Esophagus squamous epithelium (tissue), 4 donors: ENCODE results near the gene MYCBP.

Experiments used
- CTCF ChIP-seq, 6 experiments: fragments of 450-650 bp in 4 of 6; fragments of 200-600 bp in 2 of 6; sonication (generic) in 2 of 6; IDR thresholded peaks; one replicate each; pipeline ENCODE4 v1.5.1; 2016 to 2019; ENCODE audit warnings: antibody characterized with exemption in 6 of 6, mild to moderate bottlenecking in 4 of 6, moderate library complexity in 4 of 6
- POLR2A ChIP-seq, 4 donors: fragments of 450-650 bp; IDR thresholded peaks; one replicate each; pipeline ENCODE4 v1.6.1; 2017; ENCODE audit warnings: antibody characterized with exemption in 4 of 4, mild to moderate bottlenecking in 4 of 4, moderate library complexity in 3 of 4

GRCh38 chr1:38860454-38860795 is 12.7 kb downstream of the MYCBP start:
- TF ChIP-seq CTCF (IDR thresholded peaks at IDR 0.05), result no peak
- no peak for TF ChIP-seq POLR2A (IDR thresholded peaks at IDR 0.05)
